Muscle of leg (tissue), 11 donors: ENCODE measurements around the gene CIRBP. TPM values are rescaled to one million over a fixed set of nuclear protein-coding genes. Genes with fewer than 3 reads are reported as not detected.

Source experiments
- DNase-seq: peaks from one replicate; pipeline ENCODE4 v3.0.0; 2013
- H3K27ac ChIP-seq: one replicate; pipeline ENCODE4 v1.5.1; 2013; ENCODE audit warnings: mild to moderate bottlenecking, low read length, control low read depth
- H3K27me3 ChIP-seq: one replicate; pipeline ENCODE4 v1.6.1; 2013; ENCODE audit warnings: low read length; ENCODE audit not compliant: control insufficient read depth, insufficient read depth
- H3K36me3 ChIP-seq: one replicate; pipeline ENCODE4 v1.6.1; 2013; ENCODE audit warnings: low read length; ENCODE audit not compliant: control insufficient read depth, insufficient read depth
- H3K4me1 ChIP-seq: one replicate; pipeline ENCODE4 v1.6.1; 2013; ENCODE audit warnings: low read length; ENCODE audit not compliant: control insufficient read depth, insufficient read depth
- H3K4me3 ChIP-seq: one replicate; pipeline ENCODE4 v1.5.1; 2013; ENCODE audit warnings: low read length, control low read depth
- H3K9me3 ChIP-seq: replicated peaks from 2 replicates; pipeline ENCODE4 v1.6.1; 2013; ENCODE audit warnings: low read depth, low read length; ENCODE audit not compliant: control insufficient read depth
- WGBS: methylation state at CpG from one replicate; pipeline ENCODE4 v1.1.5; 2013; ENCODE audit warnings: missing lambda C conversion rate; ENCODE audit not compliant: insufficient coverage; 5-methylcytosine and 5-hydroxymethylcytosine counted together
- polyA plus RNA-seq, 8 donors: library from polyadenylated mRNA; unstranded; fragments of 120-200 nt; gene quantifications; one replicate each; pipeline versions ENCODE4 v1.2.1 to v1.2.3, GENCODE V29; 2013; ENCODE audit warnings: inconsistent platforms in 1 of 8, low replicate concordance in 1 of 8; ENCODE audit not compliant: insufficient read length in 8 of 8, insufficient read depth in 1 of 8
- total RNA-seq: library from RNA; stranded (reverse); fragments of 120-200 nt; gene quantifications from one replicate; pipeline ENCODE4 v1.2.4, GENCODE V29; 2013

CIRBP gene
- total and polyA plus RNA-seq, 9 donors: 402 to 613 (median 547) TPM

- DNase-seq: no peak
- Histone ChIP-seq H3K4me3 (no peak overlapping the region), H3K36me3 (peaks cover 28% of the 10 kb centered on the region), H3K4me1 (peaks cover 16% of the 10 kb centered on the region), H3K9me3 (no peaks in the 10 kb centered on the region), H3K27ac (no peak overlapping the region), H3K27me3 (no peaks in the 10 kb centered on the region)
- WGBS: 94% methylated on average over 158 of the region's 158 CpGs
Observed at GRCh38 chr19:1229056-1229923, 39.8 kb upstream of the CIRBP start.

GRCh38 chr19:1229924-1230782 lies 39.0 kb upstream of the CIRBP start:
- no peaks in the 10 kb centered on the region for H3K27me3 ChIP-seq
- H3K4me1 ChIP-seq: peaks cover 16% of the 10 kb centered on the region
- H3K9me3 ChIP-seq: no peaks in the 10 kb centered on the region
- H3K27ac ChIP-seq: no peak overlapping the region
- WGBS: 85% methylated on average over 53 of the region's 61 CpGs
- H3K4me3 ChIP-seq: no peak overlapping the region
- H3K36me3 ChIP-seq: peaks cover 24% of the 10 kb centered on the region
- DNase-seq: no peak

GRCh38 chr19:1230783-1231489 lies 38.2 kb upstream of the CIRBP start:
- no peak for DNase-seq
- Histone ChIP-seq H3K36me3 (peaks cover 18% of the 10 kb centered on the region), H3K4me1 (peaks cover 16% of the 10 kb centered on the region), H3K27me3 (no peaks in the 10 kb centered on the region), H3K27ac (no peak overlapping the region), H3K4me3 (no peak overlapping the region), H3K9me3 (no peaks in the 10 kb centered on the region)
- WGBS: 71% methylated on average over 14 of the region's 38 CpGs

- Histone ChIP-seq H3K9me3 (no peaks in the 10 kb centered on the region), H3K27me3 (peaks cover 4% of the 10 kb centered on the region), H3K4me1 (peaks cover 23% of the 10 kb centered on the region), H3K36me3 (peaks cover 9% of the 10 kb centered on the region), H3K27ac (peak overlapping the region; percentile 35), H3K4me3 (no peak overlapping the region)
- WGBS: 60% methylated on average over 14 of the region's 15 CpGs
- no peak for DNase-seq
Observed at GRCh38 chr19:1231729-1232637, 37.1 kb upstream of the CIRBP start.

GRCh38 chr19:1232652-1233072 lies 36.5 kb upstream of the CIRBP start:
- peak; percentile 54 for DNase-seq
- Histone ChIP-seq H3K4me3 (no peak overlapping the region), H3K4me1 (peaks cover 28% of the 10 kb centered on the region), H3K9me3 (no peaks in the 10 kb centered on the region), H3K27ac (no peak overlapping the region), H3K27me3 (peaks cover 9% of the 10 kb centered on the region), H3K36me3 (peaks cover 4% of the 10 kb centered on the region)
- WGBS: 12% methylated on average over 6 of the region's 15 CpGs

GRCh38 chr19:1233115-1233667 lies 35.9 kb upstream of the CIRBP start:
- DNase-seq: no peak
- H3K4me1 ChIP-seq: peaks cover 30% of the 10 kb centered on the region
- H3K27me3 ChIP-seq: peaks cover 9% of the 10 kb centered on the region
- 86% methylated on average over 24 of the region's 24 CpGs for WGBS
- H3K4me3 ChIP-seq: no peak overlapping the region
- no peak overlapping the region for H3K27ac ChIP-seq
- H3K36me3 ChIP-seq: peaks cover 4% of the 10 kb centered on the region
- H3K9me3 ChIP-seq: no peaks in the 10 kb centered on the region

- 86% methylated on average over 40 of the region's 45 CpGs for WGBS
- peaks cover 4% of the 10 kb centered on the region for H3K36me3 ChIP-seq
- no peaks in the 10 kb centered on the region for H3K9me3 ChIP-seq
- no peak overlapping the region for H3K4me3 ChIP-seq
- no peak for DNase-seq
- H3K27ac ChIP-seq: no peak overlapping the region
- H3K27me3 ChIP-seq: peaks cover 9% of the 10 kb centered on the region
- H3K4me1 ChIP-seq: peaks cover 39% of the 10 kb centered on the region
Observed at GRCh38 chr19:1234051-1234954, 34.8 kb upstream of the CIRBP start.

- Histone ChIP-seq H3K4me1 (peaks cover 44% of the 10 kb centered on the region), H3K9me3 (no peaks in the 10 kb centered on the region), H3K27me3 (peaks cover 9% of the 10 kb centered on the region), H3K4me3 (no peak overlapping the region), H3K27ac (no peak overlapping the region), H3K36me3 (peaks cover 4% of the 10 kb centered on the region)
- DNase-seq: no peak
- 89% methylated on average over 38 of the region's 43 CpGs for WGBS
Observed at GRCh38 chr19:1234955-1235380, 34.2 kb upstream of the CIRBP start.
